GM12878 (cell line): ENCODE measurements around the gene HRCT1. TPM values are rescaled to one million over a fixed set of nuclear protein-coding genes. Genes with fewer than 3 reads are reported as not detected.

Source experiments
- ATAC-seq: fragments of 200-7000 bp; cut with Tn5 transposase; 3 replicates; pipeline ENCODE4 v1.9.1; 2020; ENCODE audit warnings: mild to moderate bottlenecking, moderate library complexity
- BruUV-seq: library from RNA; stranded (reverse); fragments of 400-500 nt; replicated peaks from 2 replicates; lab custom pipeline; 2021; lab: Mats Ljungman, UMichigan
- CTCF ChIA-PET: fragments of 300-600 bp; sonication (Branson Sonifier 250); formaldehyde crosslinking; extraction: SDS; loops from one replicate; lab custom pipeline; 2021; ENCODE audit warnings: inconsistent platforms; lab: Yijun Ruan, JAX
- POLR2A ChIA-PET: fragments of 350-600 bp; formaldehyde crosslinking; extraction: SDS; loops from one replicate; lab custom pipeline; 2021; ENCODE audit warnings: inconsistent platforms; lab: Charles Lee
- RAD21 ChIA-PET: fragments of 300-600 bp; sonication (Branson Sonifier 250); formaldehyde crosslinking; loops from one replicate; lab custom pipeline; 2023; ENCODE audit warnings: antibody characterized with exemption; ENCODE audit not compliant: unreplicated experiment; lab: Charles Lee
- SMC1A ChIA-PET: fragments of 300-600 bp; sonication (Branson Sonifier 250); formaldehyde crosslinking; loops from one replicate; lab custom pipeline; 2023; ENCODE audit not compliant: unreplicated experiment, uncharacterized antibody; lab: Charles Lee
- DNase-seq: peaks from one replicate; pipeline ENCODE4 v3.0.0-alpha.2; 2011; ENCODE audit warnings: low read depth, low spot score
- FAIRE-seq: peaks from 3 replicates; lab custom pipeline; 2011; peaks lifted over from hg19 to GRCh38; lab: Jason Lieb, UNC
- H2AFZ ChIP-seq: 2 replicates; pipeline ENCODE4 v1.6.0; 2011; ENCODE audit warnings: low read depth, low read length, control low read depth; ENCODE audit not compliant: control insufficient read depth
- H3K27ac ChIP-seq: 2 replicates; pipeline ENCODE4 v1.5.1; 2011; ENCODE audit warnings: control low read depth; ENCODE audit not compliant: control insufficient read depth, insufficient read depth
- H3K27me3 ChIP-seq, 2 experiments: replicated peaks in 1 of 2; 2 replicates each; pipeline versions ENCODE4 v1.6.0 to v1.6.1; 2011; ENCODE audit warnings: low read length in 1 of 2; ENCODE audit not compliant: control insufficient read depth in 2 of 2, insufficient read depth in 2 of 2
- H3K36me3 ChIP-seq, 2 experiments: 2 replicates each; pipeline ENCODE4 v1.5.1; 2011; ENCODE audit warnings: low read length in 1 of 2; ENCODE audit not compliant: control insufficient read depth in 2 of 2, insufficient read depth in 2 of 2
- H3K4me1 ChIP-seq: 2 replicates; pipeline ENCODE4 v1.6.1; 2011; ENCODE audit warnings: mild to moderate bottlenecking, low read length, moderate library complexity, mixed read lengths; ENCODE audit not compliant: control insufficient read depth, insufficient read depth
- H3K4me2 ChIP-seq: 2 replicates; pipeline ENCODE4 v1.6.0; 2011; ENCODE audit warnings: control low read depth; ENCODE audit not compliant: control insufficient read depth, insufficient read depth
- H3K4me3 ChIP-seq: fragments of 200-600 bp; sonication (generic); 2 replicates; pipeline ENCODE4 v1.5.1; 2016
- H3K79me2 ChIP-seq: 2 replicates; pipeline ENCODE4 v1.6.0; 2011; ENCODE audit warnings: low read length; ENCODE audit not compliant: control insufficient read depth, insufficient read depth
- H3K9ac ChIP-seq: 2 replicates; pipeline ENCODE4 v1.8.0; 2011; ENCODE audit warnings: low read length, control low read depth, mixed read lengths; ENCODE audit not compliant: control insufficient read depth, insufficient read depth
- H3K9me3 ChIP-seq: replicated peaks from 3 replicates; pipeline ENCODE4 v1.5.1; 2011; ENCODE audit warnings: mild to moderate bottlenecking, low read length; ENCODE audit not compliant: control insufficient read depth, insufficient read depth
- H4K20me1 ChIP-seq: 2 replicates; pipeline ENCODE4 v1.6.0; 2011; ENCODE audit not compliant: control insufficient read depth, insufficient read depth
- BMI1 ChIP-seq: fragments of 450-650 bp; IDR thresholded peaks from 2 replicates; pipeline ENCODE4 v1.6.1; 2016; ENCODE audit warnings: mild to moderate bottlenecking, moderate library complexity, borderline replicate concordance
- EGR1 ChIP-seq, 2 experiments: IDR thresholded peaks; 1 replicate in 1 of 2; 2 replicates in 1 of 2; pipeline ENCODE4 v1.6.1; 2011 to 2012; ENCODE audit warnings: low read depth in 2 of 2, low read length in 2 of 2, borderline replicate concordance in 1 of 2, mild to moderate bottlenecking in 1 of 2, moderate library complexity in 1 of 2
- HDGF ChIP-seq: fragments of 450-650 bp; IDR thresholded peaks from 2 replicates; pipeline ENCODE4 v1.6.1; 2016; ENCODE audit warnings: antibody characterized with exemption
- IKZF1 ChIP-seq: fragments of 450-650 bp; conservative IDR thresholded peaks from 2 replicates; pipeline ENCODE4 v1.6.1; 2017; ENCODE audit warnings: antibody characterized with exemption, mild to moderate bottlenecking
- IKZF2 ChIP-seq, 2 experiments: fragments of 450-650 bp; IDR thresholded peaks; 2 replicates each; pipeline ENCODE4 v1.6.1; 2017; ENCODE audit warnings: mild to moderate bottlenecking in 2 of 2, moderate library complexity in 2 of 2
- IRF4 ChIP-seq: IDR thresholded peaks from 2 replicates; pipeline ENCODE4 v1.6.1; 2011; ENCODE audit warnings: low read depth, low read length
- NFYB ChIP-seq: IDR thresholded peaks from 2 replicates; pipeline ENCODE4 v1.6.1; 2011; ENCODE audit warnings: low read depth, mild to moderate bottlenecking, low read length, improper control_type of control experiment, moderate library complexity; ENCODE audit not compliant: insufficient read depth
- PML ChIP-seq: IDR thresholded peaks from 2 replicates; pipeline ENCODE4 v1.6.1; 2012; ENCODE audit warnings: low read length, inconsistent platforms
- SUZ12 ChIP-seq: fragments of 200-600 bp; sonication (generic); IDR thresholded peaks from one replicate; pipeline ENCODE4 v1.6.1; 2018; ENCODE audit warnings: antibody characterized with exemption, mild to moderate bottlenecking; ENCODE audit not compliant: unreplicated experiment
- TARDBP ChIP-seq: IDR thresholded peaks from 2 replicates; pipeline ENCODE4 v1.6.1; 2016; ENCODE audit warnings: borderline replicate concordance
- ZZZ3 ChIP-seq: IDR thresholded peaks from 2 replicates; pipeline ENCODE4 v1.6.1; 2011; ENCODE audit warnings: low read depth; ENCODE audit not compliant: control insufficient read depth, insufficient read length
- WGBS: methylation state at CpG from one replicate; pipeline ENCODE4 v1.1.6; 2016; ENCODE audit warnings: low lambda C conversion rate; ENCODE audit not compliant: insufficient replicate concordance, insufficient coverage; ENCODE audit errors: missing lambda C conversion rate; 5-methylcytosine and 5-hydroxymethylcytosine counted together
- in situ Hi-C: fragments of 300-500 bp; cut with MboI; formaldehyde crosslinking; loops from 9 replicates; pipeline ENCODE4 v1.14.3; 2018; ENCODE audit warnings: mixed read lengths
- intact Hi-C: fragments of 100-400 bp; cut with micrococcal nuclease; formaldehyde crosslinking; loops from one replicate; pipeline ENCODE4 v1.14.2; 2022; ENCODE audit not compliant: unreplicated experiment
- polyA plus RNA-seq, 11 experiments: library from polyadenylated mRNA; depleted of rRNA in 4 of 11; unstranded in 6 of 11; stranded (reverse) in 5 of 11; fragments of >200 nt; fragmentation: Nextera tagmentation in 4 of 11; fragmentation: Illumina TruSeq in 1 of 11; extraction: Ambion mirVana in 4 of 11; extraction: Trizol in 1 of 11; gene quantifications; 1 replicate in 1 of 11; 2 replicates in 10 of 11; pipeline versions ENCODE4 v1.2.1 to v1.2.3, GENCODE V29; 2011 to 2016; ENCODE audit warnings: inconsistent platforms in 2 of 11, missing spikeins in 2 of 11, low read depth in 1 of 11
- total RNA-seq, 4 experiments: library from RNA; depleted of rRNA in 3 of 4; stranded (reverse); fragments of >200 nt in 3 of 4; fragmentation: Illumina TruSeq in 1 of 4; extraction: Trizol in 1 of 4; gene quantifications; 2 replicates each; pipeline versions ENCODE4 v1.2.1 to v1.2.3, GENCODE V29; 2013 to 2021
- TF ChIP-seq, protein P1 (sequence below): IDR thresholded peaks from 2 replicates; pipeline ENCODE4 v1.6.1; 2012; ENCODE audit warnings: low read depth, low read length, improper control_type of control experiment
- TF ChIP-seq, protein P2 (sequence below): fragments of 150-350 bp; IDR thresholded peaks from 2 replicates; pipeline ENCODE4 v1.6.1; 2014; ENCODE audit warnings: mild to moderate bottlenecking, low read depth, low read length
- TF ChIP-seq, protein P3 (sequence below): fragments of 450-650 bp; IDR thresholded peaks from 2 replicates; pipeline ENCODE4 v1.6.1; 2017; ENCODE audit warnings: mild to moderate bottlenecking, moderate library complexity
- TF ChIP-seq, protein P4 (sequence below): fragments of 450-650 bp; formaldehyde crosslinking; IDR thresholded peaks from 2 replicates; pipeline ENCODE4 v1.4.0; 2020; ENCODE audit warnings: mild to moderate bottlenecking, moderate library complexity

HRCT1 gene
- total and polyA plus RNA-seq, 10 of the 15 experiments (the other 5 are each of a cell fraction or from before 2014, with no cell fraction given): not detected

DNA sequence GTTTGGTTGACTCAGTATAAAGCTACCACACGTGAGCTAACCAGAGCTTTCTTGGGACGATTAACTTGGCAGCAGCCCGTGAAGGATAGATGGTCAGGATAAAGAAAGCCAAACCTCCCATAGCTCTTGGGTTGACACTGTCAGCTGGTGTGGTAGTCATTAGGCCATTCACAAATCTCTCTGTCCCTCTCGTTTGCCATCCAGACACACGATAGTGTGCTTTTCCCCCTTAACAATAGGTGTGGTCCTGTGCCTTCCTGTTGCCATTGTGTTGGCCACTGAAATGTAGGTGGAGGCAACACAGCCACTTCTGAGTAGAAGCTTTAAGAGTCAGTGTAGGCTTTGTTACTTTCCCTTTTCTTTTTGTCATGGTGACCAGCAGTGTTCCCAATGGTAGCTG is 47.5 kb upstream of the HRCT1 start:
- ChIA-PET CTCF (interaction anchor here (1.1 to 12.7 kb wide), 5 partner anchors 10 to 68 kb away, joined by 3 to 92 read pairs (median 7); partner anchors contain the start of genes FAM221B and TMEM8B), RAD21 (interaction anchor here (1.1 to 4.7 kb wide), 4 partner anchors 24 to 68 kb away, joined by 3 to 18 read pairs (median 7); no protein-coding TSS in a partner anchor), POLR2A (no interaction called here), SMC1A (interaction anchor here (1.6 to 3.0 kb wide), 2 partner anchors 24 to 32 kb away, joined by 5 to 13 read pairs; no protein-coding TSS in a partner anchor)
- Histone ChIP-seq H3K9me3 (no peaks in the 10 kb centered on the region), H3K4me3 (no peak overlapping the region), H3K27me3 (no peaks in the 10 kb centered on the region), H3K79me2 (no peaks in the 10 kb centered on the region), H3K36me3 (no peaks in the 10 kb centered on the region), H3K4me1 (no peaks in the 10 kb centered on the region), H2AFZ (no peak overlapping the region), H4K20me1 (no peaks in the 10 kb centered on the region), H3K9ac (no peak overlapping the region), H3K27ac (no peak overlapping the region), H3K4me2 (no peak overlapping the region)
- ATAC-seq (no peak), DNase-seq (no peak), FAIRE-seq (no peak)
- in situ Hi-C loops: no loop called here
- 38% methylated on average over 5 of the region's 5 CpGs for WGBS
- no peak for TF ChIP-seq ZZZ3
- no peak for TF ChIP-seq BMI1
- TF ChIP-seq IKZF1: no peak
- no peak for TF ChIP-seq IRF4
- TF ChIP-seq PML: no peak
- no peak for TF ChIP-seq NFYB
- TF ChIP-seq EGR1 (IDR thresholded peaks at IDR 0.05; ENCODE audit: borderline replicate concordance in 1 of 2, low read depth in 2 of 2, low read length in 2 of 2): no peak
- TF ChIP-seq, protein P1, sequence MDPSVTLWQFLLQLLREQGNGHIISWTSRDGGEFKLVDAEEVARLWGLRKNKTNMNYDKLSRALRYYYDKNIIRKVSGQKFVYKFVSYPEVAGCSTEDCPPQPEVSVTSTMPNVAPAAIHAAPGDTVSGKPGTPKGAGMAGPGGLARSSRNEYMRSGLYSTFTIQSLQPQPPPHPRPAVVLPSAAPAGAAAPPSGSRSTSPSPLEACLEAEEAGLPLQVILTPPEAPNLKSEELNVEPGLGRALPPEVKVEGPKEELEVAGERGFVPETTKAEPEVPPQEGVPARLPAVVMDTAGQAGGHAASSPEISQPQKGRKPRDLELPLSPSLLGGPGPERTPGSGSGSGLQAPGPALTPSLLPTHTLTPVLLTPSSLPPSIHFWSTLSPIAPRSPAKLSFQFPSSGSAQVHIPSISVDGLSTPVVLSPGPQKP: no peak
- TF ChIP-seq, protein P2, sequence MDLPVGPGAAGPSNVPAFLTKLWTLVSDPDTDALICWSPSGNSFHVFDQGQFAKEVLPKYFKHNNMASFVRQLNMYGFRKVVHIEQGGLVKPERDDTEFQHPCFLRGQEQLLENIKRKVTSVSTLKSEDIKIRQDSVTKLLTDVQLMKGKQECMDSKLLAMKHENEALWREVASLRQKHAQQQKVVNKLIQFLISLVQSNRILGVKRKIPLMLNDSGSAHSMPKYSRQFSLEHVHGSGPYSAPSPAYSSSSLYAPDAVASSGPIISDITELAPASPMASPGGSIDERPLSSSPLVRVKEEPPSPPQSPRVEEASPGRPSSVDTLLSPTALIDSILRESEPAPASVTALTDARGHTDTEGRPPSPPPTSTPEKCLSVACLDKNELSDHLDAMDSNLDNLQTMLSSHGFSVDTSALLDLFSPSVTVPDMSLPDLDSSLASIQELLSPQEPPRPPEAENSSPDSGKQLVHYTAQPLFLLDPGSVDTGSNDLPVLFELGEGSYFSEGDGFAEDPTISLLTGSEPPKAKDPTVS: no peak
- TF ChIP-seq, protein P3, sequence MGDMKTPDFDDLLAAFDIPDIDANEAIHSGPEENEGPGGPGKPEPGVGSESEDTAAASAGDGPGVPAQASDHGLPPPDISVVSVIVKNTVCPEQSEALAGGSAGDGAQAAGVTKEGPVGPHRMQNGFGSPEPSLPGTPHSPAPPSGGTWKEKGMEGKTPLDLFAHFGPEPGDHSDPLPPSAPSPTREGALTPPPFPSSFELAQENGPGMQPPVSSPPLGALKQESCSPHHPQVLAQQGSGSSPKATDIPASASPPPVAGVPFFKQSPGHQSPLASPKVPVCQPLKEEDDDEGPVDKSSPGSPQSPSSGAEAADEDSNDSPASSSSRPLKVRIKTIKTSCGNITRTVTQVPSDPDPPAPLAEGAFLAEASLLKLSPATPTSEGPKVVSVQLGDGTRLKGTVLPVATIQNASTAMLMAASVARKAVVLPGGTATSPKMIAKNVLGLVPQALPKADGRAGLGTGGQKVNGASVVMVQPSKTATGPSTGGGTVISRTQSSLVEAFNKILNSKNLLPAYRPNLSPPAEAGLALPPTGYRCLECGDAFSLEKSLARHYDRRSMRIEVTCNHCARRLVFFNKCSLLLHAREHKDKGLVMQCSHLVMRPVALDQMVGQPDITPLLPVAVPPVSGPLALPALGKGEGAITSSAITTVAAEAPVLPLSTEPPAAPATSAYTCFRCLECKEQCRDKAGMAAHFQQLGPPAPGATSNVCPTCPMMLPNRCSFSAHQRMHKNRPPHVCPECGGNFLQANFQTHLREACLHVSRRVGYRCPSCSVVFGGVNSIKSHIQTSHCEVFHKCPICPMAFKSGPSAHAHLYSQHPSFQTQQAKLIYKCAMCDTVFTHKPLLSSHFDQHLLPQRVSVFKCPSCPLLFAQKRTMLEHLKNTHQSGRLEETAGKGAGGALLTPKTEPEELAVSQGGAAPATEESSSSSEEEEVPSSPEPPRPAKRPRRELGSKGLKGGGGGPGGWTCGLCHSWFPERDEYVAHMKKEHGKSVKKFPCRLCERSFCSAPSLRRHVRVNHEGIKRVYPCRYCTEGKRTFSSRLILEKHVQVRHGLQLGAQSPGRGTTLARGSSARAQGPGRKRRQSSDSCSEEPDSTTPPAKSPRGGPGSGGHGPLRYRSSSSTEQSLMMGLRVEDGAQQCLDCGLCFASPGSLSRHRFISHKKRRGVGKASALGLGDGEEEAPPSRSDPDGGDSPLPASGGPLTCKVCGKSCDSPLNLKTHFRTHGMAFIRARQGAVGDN: no peak
- TF ChIP-seq IKZF2 (IDR thresholded peaks at IDR 0.05): no peak
- TF ChIP-seq SUZ12: no peak
- TF ChIP-seq TARDBP: no peak
- TF ChIP-seq, protein P4, sequence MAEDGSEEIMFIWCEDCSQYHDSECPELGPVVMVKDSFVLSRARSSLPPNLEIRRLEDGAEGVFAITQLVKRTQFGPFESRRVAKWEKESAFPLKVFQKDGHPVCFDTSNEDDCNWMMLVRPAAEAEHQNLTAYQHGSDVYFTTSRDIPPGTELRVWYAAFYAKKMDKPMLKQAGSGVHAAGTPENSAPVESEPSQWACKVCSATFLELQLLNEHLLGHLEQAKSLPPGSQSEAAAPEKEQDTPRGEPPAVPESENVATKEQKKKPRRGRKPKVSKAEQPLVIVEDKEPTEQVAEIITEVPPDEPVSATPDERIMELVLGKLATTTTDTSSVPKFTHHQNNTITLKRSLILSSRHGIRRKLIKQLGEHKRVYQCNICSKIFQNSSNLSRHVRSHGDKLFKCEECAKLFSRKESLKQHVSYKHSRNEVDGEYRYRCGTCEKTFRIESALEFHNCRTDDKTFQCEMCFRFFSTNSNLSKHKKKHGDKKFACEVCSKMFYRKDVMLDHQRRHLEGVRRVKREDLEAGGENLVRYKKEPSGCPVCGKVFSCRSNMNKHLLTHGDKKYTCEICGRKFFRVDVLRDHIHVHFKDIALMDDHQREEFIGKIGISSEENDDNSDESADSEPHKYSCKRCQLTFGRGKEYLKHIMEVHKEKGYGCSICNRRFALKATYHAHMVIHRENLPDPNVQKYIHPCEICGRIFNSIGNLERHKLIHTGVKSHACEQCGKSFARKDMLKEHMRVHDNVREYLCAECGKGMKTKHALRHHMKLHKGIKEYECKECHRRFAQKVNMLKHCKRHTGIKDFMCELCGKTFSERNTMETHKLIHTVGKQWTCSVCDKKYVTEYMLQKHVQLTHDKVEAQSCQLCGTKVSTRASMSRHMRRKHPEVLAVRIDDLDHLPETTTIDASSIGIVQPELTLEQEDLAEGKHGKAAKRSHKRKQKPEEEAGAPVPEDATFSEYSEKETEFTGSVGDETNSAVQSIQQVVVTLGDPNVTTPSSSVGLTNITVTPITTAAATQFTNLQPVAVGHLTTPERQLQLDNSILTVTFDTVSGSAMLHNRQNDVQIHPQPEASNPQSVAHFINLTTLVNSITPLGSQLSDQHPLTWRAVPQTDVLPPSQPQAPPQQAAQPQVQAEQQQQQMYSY (CRISPR knock-in tag): no peak
- no peak for TF ChIP-seq HDGF
- BruUV-seq: no TSS peak
- intact Hi-C loops: no loop called here
